Activated effector memory CD4-positive, alpha-beta T cell treated with Interleukin-2 at 50 U/mL for 16 hours (primary cell): ENCODE results near the gene VCL.
"Not testable (repeated sequence)": the region's sequence is repeated elsewhere in the genome, so short reads cannot be mapped to it uniquely, and the experiment has no call there.

Experiments
- DNase-seq: peaks from one replicate; pipeline ENCODE4 v3.0.0-alpha.2; 2020

The VCL gene

GRCh38 chr10:74044419-74044818 is 46.5 kb downstream of the VCL start:
- no peak for DNase-seq

- no peak for DNase-seq
Measured at GRCh38 chr10:74047304-74047703, 49.4 kb downstream of the VCL start.

- no peak for DNase-seq
Measured at GRCh38 chr10:74047871-74048270, 50.0 kb downstream of the VCL start.

- DNase-seq: no peak
Measured at GRCh38 chr10:74048433-74048832, 50.5 kb downstream of the VCL start.

- DNase-seq: no peak
Measured at GRCh38 chr10:74049955-74050354, 52.0 kb downstream of the VCL start.

- no peak for DNase-seq
Measured at GRCh38 chr10:74050653-74051052, 52.7 kb downstream of the VCL start.

- no peak for DNase-seq
Measured at GRCh38 chr10:74051736-74052342, 53.9 kb downstream of the VCL start.

- DNase-seq: no peak
Measured at GRCh38 chr10:74052994-74053393, 55.1 kb downstream of the VCL start.

GRCh38 chr10:74055383-74056049 is 57.6 kb downstream of the VCL start:
- no peak for DNase-seq

GRCh38 chr10:74056050-74056818 is 58.3 kb downstream of the VCL start:
- DNase-seq: no peak

GRCh38 chr10:74058071-74058470 is 60.2 kb downstream of the VCL start:
- no peak for DNase-seq

GRCh38 chr10:74058658-74059057 is 60.7 kb downstream of the VCL start:
- no peak for DNase-seq

- no peak for DNase-seq
Measured at GRCh38 chr10:74061104-74061503, 63.2 kb downstream of the VCL start.

- DNase-seq: not testable (repeated sequence)
Measured at GRCh38 chr10:74061978-74062377, 64.1 kb downstream of the VCL start.

GRCh38 chr10:74063256-74063655 is 65.3 kb downstream of the VCL start:
- no peak for DNase-seq

- DNase-seq: no peak
Measured at GRCh38 chr10:74067373-74068352, 69.7 kb downstream of the VCL start.

- DNase-seq: no peak
Measured at GRCh38 chr10:74071157-74071556, 73.2 kb downstream of the VCL start.

- DNase-seq: no peak
Measured at GRCh38 chr10:74072503-74072902, 74.6 kb downstream of the VCL start.

GRCh38 chr10:74075906-74076305 is 78.0 kb downstream of the VCL start:
- DNase-seq: no peak

GRCh38 chr10:74076961-74077360 is 79.0 kb downstream of the VCL start:
- no peak for DNase-seq

GRCh38 chr10:74077416-74077815 is 79.5 kb downstream of the VCL start:
- no peak for DNase-seq

- DNase-seq: no peak
Measured at GRCh38 chr10:74078037-74078436, 80.1 kb downstream of the VCL start.
